Diencephalon (tissue), 1 donor: Measurements from ENCODE around the gene DEFB116. TPM values are rescaled to one million over a fixed set of nuclear protein-coding genes. Genes with fewer than 3 reads are reported as not detected.

Experiments used
- small RNA-seq: library from RNA; depleted of rRNA; stranded (forward); fragments of <200 nt; gene quantifications from one replicate; pipeline ENCODE3, GENCODE V24; 2014
- total RNA-seq: library from RNA; depleted of rRNA; stranded (reverse); fragments of >200 nt; gene quantifications from one replicate; pipeline ENCODE4 v1.2.3, GENCODE V29; 2014

Gene DEFB116
- total RNA-seq, result not detected

GRCh38 chr20:31308535-31309162, at the start of gene DEFB116:
DEFB116 (minus strand) TSS chr20:31308585; CDS start chr20:31308585, 0 bp downstream.

GRCh38 chr20:31257364-31257763, 51.0 kb downstream of the DEFB116 start, which contains the start of gene DEFB115:
DEFB115 (plus strand) TSS chr20:31257664; CDS start chr20:31257664, 0 bp downstream.

Small RNAs within 50 kb of the gene (small RNA-seq; reads per million reads assigned to genes)
- gene RNA5SP480, result not detected

Other genes starting within 250 kb of the DEFB116 start
- gene DEFB115, start 50.9 kb downstream of the DEFB116 start, total RNA-seq, result not detected
- gene DEFB118, start 60.0 kb upstream of the DEFB116 start, total RNA-seq, result not detected
- gene DEFB119, start 82.0 kb upstream of the DEFB116 start, total RNA-seq, result not detected
- not detected for gene DEFB121, start 97.6 kb upstream of the DEFB116 start, total RNA-seq
- gene DEFB123, start 132.0 kb upstream of the DEFB116 start, total RNA-seq, result not detected
- gene DEFB124, start 166.5 kb upstream of the DEFB116 start, total RNA-seq, result not detected
- 0.23 TPM for gene REM1, start 166.7 kb upstream of the DEFB116 start, total RNA-seq
- 45.2 TPM for gene HM13, start 205.9 kb upstream of the DEFB116 start, total RNA-seq